Measurements from ENCODE around the gene PCSK5.

GRCh38 chr9:75983319-75984045 lies 93.0 kb downstream of the PCSK5 start:
- no peak for TF ChIP-seq POLR2A (IDR thresholded peaks at IDR 0.05)
- TF ChIP-seq, protein P1, sequence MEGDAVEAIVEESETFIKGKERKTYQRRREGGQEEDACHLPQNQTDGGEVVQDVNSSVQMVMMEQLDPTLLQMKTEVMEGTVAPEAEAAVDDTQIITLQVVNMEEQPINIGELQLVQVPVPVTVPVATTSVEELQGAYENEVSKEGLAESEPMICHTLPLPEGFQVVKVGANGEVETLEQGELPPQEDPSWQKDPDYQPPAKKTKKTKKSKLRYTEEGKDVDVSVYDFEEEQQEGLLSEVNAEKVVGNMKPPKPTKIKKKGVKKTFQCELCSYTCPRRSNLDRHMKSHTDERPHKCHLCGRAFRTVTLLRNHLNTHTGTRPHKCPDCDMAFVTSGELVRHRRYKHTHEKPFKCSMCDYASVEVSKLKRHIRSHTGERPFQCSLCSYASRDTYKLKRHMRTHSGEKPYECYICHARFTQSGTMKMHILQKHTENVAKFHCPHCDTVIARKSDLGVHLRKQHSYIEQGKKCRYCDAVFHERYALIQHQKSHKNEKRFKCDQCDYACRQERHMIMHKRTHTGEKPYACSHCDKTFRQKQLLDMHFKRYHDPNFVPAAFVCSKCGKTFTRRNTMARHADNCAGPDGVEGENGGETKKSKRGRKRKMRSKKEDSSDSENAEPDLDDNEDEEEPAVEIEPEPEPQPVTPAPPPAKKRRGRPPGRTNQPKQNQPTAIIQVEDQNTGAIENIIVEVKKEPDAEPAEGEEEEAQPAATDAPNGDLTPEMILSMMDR (IDR thresholded peaks at IDR 0.05): no peak
